ENCODE results near the gene GNAQ. TPM values are rescaled to one million over a fixed set of nuclear protein-coding genes. Genes with fewer than 3 reads are reported as not detected.

Gene GNAQ
- total and polyA plus RNA-seq, 9 donors = 22.0 to 72.2 (median 53.1) TPM

DNA sequence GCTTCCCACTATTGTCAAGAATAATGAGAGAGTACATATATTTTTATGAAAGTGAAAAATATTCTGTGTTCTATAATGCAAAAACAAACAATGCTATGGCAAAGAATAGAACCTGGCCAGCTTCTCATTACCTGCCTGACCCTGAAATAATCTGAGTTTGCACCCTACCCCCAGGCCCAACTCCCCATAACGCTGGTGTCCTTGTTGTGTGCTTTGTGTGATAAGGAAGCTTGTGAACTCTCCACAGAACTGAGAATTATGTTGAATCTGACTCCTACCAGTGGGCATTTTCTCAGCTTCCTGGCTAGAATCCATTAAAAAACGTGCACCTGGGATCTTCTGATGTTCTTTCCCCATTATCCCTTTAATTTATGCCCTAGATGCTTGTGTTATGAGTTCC is 205.5 kb downstream of the GNAQ start:
- 41 to 60% (median 42%) methylated on average over 2 of the region's 2 CpGs for WGBS, 3 donors
- intact Hi-C loops (cut with DNase I) = no loop called here
- Histone ChIP-seq H3K4me1 (ENCODE audit: insufficient read depth) (peaks cover 11% of the 10 kb centered on the region), H3K36me3 (no peaks in the 10 kb centered on the region), H3K27me3 (no peaks in the 10 kb centered on the region), H3K4me3 (no peak overlapping the region), H3K27ac (no peak overlapping the region), H3K9me3 (no peaks in the 10 kb centered on the region)
- no peak for TF ChIP-seq EP300 (IDR thresholded peaks at IDR 0.05)
- TF ChIP-seq, protein P1, sequence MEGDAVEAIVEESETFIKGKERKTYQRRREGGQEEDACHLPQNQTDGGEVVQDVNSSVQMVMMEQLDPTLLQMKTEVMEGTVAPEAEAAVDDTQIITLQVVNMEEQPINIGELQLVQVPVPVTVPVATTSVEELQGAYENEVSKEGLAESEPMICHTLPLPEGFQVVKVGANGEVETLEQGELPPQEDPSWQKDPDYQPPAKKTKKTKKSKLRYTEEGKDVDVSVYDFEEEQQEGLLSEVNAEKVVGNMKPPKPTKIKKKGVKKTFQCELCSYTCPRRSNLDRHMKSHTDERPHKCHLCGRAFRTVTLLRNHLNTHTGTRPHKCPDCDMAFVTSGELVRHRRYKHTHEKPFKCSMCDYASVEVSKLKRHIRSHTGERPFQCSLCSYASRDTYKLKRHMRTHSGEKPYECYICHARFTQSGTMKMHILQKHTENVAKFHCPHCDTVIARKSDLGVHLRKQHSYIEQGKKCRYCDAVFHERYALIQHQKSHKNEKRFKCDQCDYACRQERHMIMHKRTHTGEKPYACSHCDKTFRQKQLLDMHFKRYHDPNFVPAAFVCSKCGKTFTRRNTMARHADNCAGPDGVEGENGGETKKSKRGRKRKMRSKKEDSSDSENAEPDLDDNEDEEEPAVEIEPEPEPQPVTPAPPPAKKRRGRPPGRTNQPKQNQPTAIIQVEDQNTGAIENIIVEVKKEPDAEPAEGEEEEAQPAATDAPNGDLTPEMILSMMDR (IDR thresholded peaks at IDR 0.05) = no peak
- no peak for TF ChIP-seq POLR2A (IDR thresholded peaks at IDR 0.05)
- no peak for DNase-seq

DNA sequence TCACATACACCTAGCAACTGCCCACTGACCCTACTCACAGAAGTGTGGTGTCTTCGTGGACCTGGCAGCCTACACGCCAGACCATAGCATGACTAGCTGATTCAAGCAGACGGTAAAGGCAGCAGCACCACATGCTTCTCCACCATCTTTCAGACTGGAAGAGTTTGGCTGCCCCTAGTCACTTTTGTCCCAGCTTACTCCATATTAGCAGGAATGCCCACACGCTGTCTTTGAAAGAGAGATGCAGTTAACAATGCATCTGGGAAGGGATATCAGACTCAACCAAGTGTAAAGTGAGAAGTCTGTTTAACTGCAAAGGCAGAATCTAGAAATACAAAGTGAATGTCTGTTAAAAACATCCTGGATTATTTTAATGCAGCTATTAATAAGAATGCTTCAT is 206.2 kb downstream of the GNAQ start:
- no peak for DNase-seq
- intact Hi-C loops (cut with DNase I) = no loop called here

DNA sequence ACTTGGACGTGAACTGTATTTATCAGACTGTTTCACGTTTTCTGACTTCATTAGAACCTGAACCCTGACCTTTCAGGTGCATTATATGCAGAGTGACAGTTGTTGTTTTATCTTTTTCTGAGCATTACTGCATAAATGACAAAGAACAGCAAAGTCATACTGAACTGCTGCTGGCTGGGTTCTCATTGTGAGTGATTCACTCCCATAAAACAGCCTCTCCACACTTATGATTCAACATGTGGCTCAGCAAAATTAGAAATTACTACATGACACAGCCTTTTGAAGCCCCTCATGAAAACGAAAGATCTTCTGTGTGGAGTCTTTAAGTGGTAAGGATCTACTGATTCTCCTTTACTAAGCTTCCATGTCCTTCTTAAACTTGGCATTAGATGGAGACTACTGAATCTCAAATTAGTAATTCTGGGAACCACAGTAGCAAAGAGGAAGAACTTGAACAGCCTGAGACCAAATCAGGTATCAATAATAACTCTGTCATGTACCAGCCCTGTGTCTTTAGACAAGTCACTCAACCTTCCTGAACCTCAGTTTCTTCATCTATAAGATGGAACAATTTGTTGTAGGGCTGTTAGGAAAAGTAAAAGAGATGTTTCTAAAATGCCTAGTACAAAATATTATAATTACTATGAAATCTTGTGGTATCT is 211.2 kb downstream of the GNAQ start:
- TF ChIP-seq EP300 (IDR thresholded peaks at IDR 0.05) (no peak), POLR2A (IDR thresholded peaks at IDR 0.05) (no peak)
- TF ChIP-seq, protein P1 (IDR thresholded peaks at IDR 0.05) = no peak
- DNase-seq = no peak
- 62 to 69% (median 62%) methylated on average over 3 of the region's 3 CpGs for WGBS, 3 donors
- H3K9me3 ChIP-seq = no peaks in the 10 kb centered on the region
- H3K36me3 ChIP-seq = no peaks in the 10 kb centered on the region
- no peak overlapping the region for H3K27ac ChIP-seq
- no peak overlapping the region for H3K4me3 ChIP-seq
- no peaks in the 10 kb centered on the region for H3K4me1 ChIP-seq (ENCODE audit: insufficient read depth)
- intact Hi-C loops (cut with DNase I) = no loop called here
- H3K27me3 ChIP-seq = no peaks in the 10 kb centered on the region

More for the DNA sequence above, 206.2 kb downstream of the GNAQ start:
- no peaks in the 10 kb centered on the region for H3K36me3 ChIP-seq
- H3K27me3 ChIP-seq = no peaks in the 10 kb centered on the region
- no peak overlapping the region for H3K27ac ChIP-seq
- H3K9me3 ChIP-seq = no peaks in the 10 kb centered on the region
- TF ChIP-seq, protein P1 (IDR thresholded peaks at IDR 0.05) = no peak
- TF ChIP-seq EP300 (IDR thresholded peaks at IDR 0.05) = no peak
- TF ChIP-seq POLR2A (IDR thresholded peaks at IDR 0.05) = no peak
- WGBS, 3 donors = 94 to 95% (median 94%) methylated on average over 4 of the region's 4 CpGs
- H3K4me3 ChIP-seq = no peak overlapping the region
- H3K4me1 ChIP-seq (ENCODE audit: insufficient read depth) = peaks cover 9% of the 10 kb centered on the region

DNA sequence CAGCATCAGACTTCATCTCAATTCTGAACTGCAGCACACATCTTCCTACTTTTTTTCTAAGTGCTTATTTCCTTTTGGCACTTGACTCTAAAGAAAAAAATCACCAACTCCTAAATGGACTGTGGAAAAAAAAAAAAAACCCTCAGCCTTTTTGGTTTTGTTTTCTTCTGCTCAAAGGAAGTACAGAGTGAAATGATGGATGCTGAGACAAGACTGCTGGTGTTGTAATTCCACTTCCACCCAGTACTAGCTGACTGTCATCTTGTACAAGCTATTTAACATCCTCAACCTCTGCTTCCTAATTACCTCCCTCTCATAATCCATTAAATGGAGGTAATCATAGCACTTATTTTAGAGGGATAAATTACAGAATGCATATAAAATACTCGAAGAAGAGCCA is 212.0 kb downstream of the GNAQ start:
- intact Hi-C loops (cut with DNase I) = no loop called here
- no peak overlapping the region for H3K27ac ChIP-seq

More for the DNA sequence above, 212.0 kb downstream of the GNAQ start:
- no peaks in the 10 kb centered on the region for H3K27me3 ChIP-seq
- H3K36me3 ChIP-seq = no peaks in the 10 kb centered on the region
- H3K4me3 ChIP-seq = no peak overlapping the region
- H3K4me1 ChIP-seq (ENCODE audit: insufficient read depth) = no peaks in the 10 kb centered on the region
- TF ChIP-seq, protein P1 (IDR thresholded peaks at IDR 0.05) = no peak
- TF ChIP-seq EP300 (IDR thresholded peaks at IDR 0.05) = no peak
- no peak for TF ChIP-seq POLR2A (IDR thresholded peaks at IDR 0.05)
- H3K9me3 ChIP-seq = no peaks in the 10 kb centered on the region
- no peak for DNase-seq
- 55 to 83% (median 81%) methylated on average over 1 of the region's 1 CpG for WGBS, 3 donors
